Endothelial cell of umbilical vein (primary cell): ENCODE data around the gene ARHGEF39. TPM values are rescaled to one million over a fixed set of nuclear protein-coding genes. Genes with fewer than 3 reads are reported as not detected.

ENCODE experiments used
- BruUV-seq: library from RNA; stranded (reverse); fragments of 400-500 nt; replicated peaks from 2 replicates; lab custom pipeline; 2021; lab: Mats Ljungman, UMichigan
- CTCF ChIA-PET: fragments of 300-600, 350-600 bp; sonication (Branson Sonifier 250); formaldehyde crosslinking; loops from one replicate; lab custom pipeline; 2021; ENCODE audit warnings: antibody characterized with exemption, inconsistent platforms; lab: Charles Lee
- POLR2A ChIA-PET: fragments of 300-600, 350-600 bp; sonication (Branson Sonifier 250); formaldehyde crosslinking; loops from one replicate; lab custom pipeline; 2021; ENCODE audit warnings: antibody characterized with exemption, inconsistent platforms; lab: Charles Lee
- DNase-seq: peaks from one replicate; pipeline ENCODE4 v3.0.0-alpha.2; 2011; ENCODE audit warnings: low read depth, low spot score
- FAIRE-seq: peaks from 2 replicates; lab custom pipeline; 2011; peaks lifted over from hg19 to GRCh38; lab: Jason Lieb, UNC
- H2AFZ ChIP-seq: 2 replicates; pipeline ENCODE4 v1.6.0; 2012; ENCODE audit warnings: low read depth, low read length, control low read depth, inconsistent platforms
- H3K27ac ChIP-seq: 2 replicates; pipeline ENCODE4 v1.5.1; 2011; ENCODE audit warnings: low read depth, mild to moderate bottlenecking, control low read depth, low read length, moderate library complexity; ENCODE audit not compliant: insufficient read depth
- H3K27me3 ChIP-seq, 2 experiments: 2 replicates each; pipeline versions ENCODE4 v1.6.0 to v1.6.1; 2011; ENCODE audit warnings: low read length in 2 of 2, mixed read lengths in 1 of 2; ENCODE audit not compliant: control insufficient read depth in 2 of 2, insufficient read depth in 2 of 2
- H3K36me3 ChIP-seq, 2 experiments: 2 replicates in 1 of 2; 3 replicates in 1 of 2; pipeline ENCODE4 v1.5.1; 2011; ENCODE audit warnings: low read length in 2 of 2, mild to moderate bottlenecking in 1 of 2, moderate library complexity in 1 of 2; ENCODE audit not compliant: control insufficient read depth in 2 of 2, insufficient read depth in 2 of 2; ENCODE audit errors: extremely low read depth in 1 of 2
- H3K4me1 ChIP-seq: 3 replicates; pipeline ENCODE4 v1.5.1; 2011; ENCODE audit warnings: mild to moderate bottlenecking, low read length; ENCODE audit not compliant: control insufficient read depth, insufficient read depth; ENCODE audit errors: extremely low read depth
- H3K4me2 ChIP-seq: 2 replicates; pipeline ENCODE4 v1.6.1; 2011; ENCODE audit warnings: low read length, control low read depth, mixed read lengths; ENCODE audit not compliant: insufficient read depth
- H3K4me3 ChIP-seq, 3 experiments: fragments of 200-600 bp in 1 of 3; sonication (generic), shearing (Covaris generic) in 1 of 3; replicated peaks in 1 of 3; 2 replicates each; pipeline ENCODE4 v1.5.1; 2011 to 2016; ENCODE audit warnings: control low read depth in 3 of 3, low read length in 3 of 3, mild to moderate bottlenecking in 2 of 3, inconsistent platforms in 1 of 3, low read depth in 1 of 3, moderate library complexity in 1 of 3; ENCODE audit not compliant: insufficient read depth in 1 of 3
- H3K79me2 ChIP-seq: 2 replicates; pipeline ENCODE4 v1.6.0; 2012; ENCODE audit warnings: low read length, inconsistent platforms; ENCODE audit not compliant: control insufficient read depth, insufficient read depth
- H3K9ac ChIP-seq: replicated peaks from 2 replicates; pipeline ENCODE3; 2011; ENCODE audit warnings: low read length, control low read depth; ENCODE audit not compliant: insufficient read depth; ENCODE audit errors: extremely low read depth
- H3K9me1 ChIP-seq: replicated peaks from 3 replicates; pipeline ENCODE4 v1.6.0; 2011; ENCODE audit warnings: mild to moderate bottlenecking, low read length; ENCODE audit not compliant: control insufficient read depth, insufficient read depth; ENCODE audit errors: extremely low read depth
- H3K9me3 ChIP-seq: replicated peaks from 2 replicates; pipeline ENCODE4 v1.5.1; 2012; ENCODE audit warnings: low read length, inconsistent platforms; ENCODE audit not compliant: control insufficient read depth, insufficient read depth
- H4K20me1 ChIP-seq: replicated peaks from 2 replicates; pipeline ENCODE3; 2011; ENCODE audit warnings: mild to moderate bottlenecking, low read length; ENCODE audit not compliant: control insufficient read depth, insufficient read depth; ENCODE audit errors: extremely low read depth
- GATA2 ChIP-seq: IDR thresholded peaks from 2 replicates; pipeline ENCODE4 v1.7.0; 2011; ENCODE audit warnings: low read depth, mild to moderate bottlenecking, moderate library complexity, mixed read lengths, low read length; ENCODE audit not compliant: insufficient read length, insufficient read depth
- MYC ChIP-seq: IDR thresholded peaks from one replicate; pipeline ENCODE4 v1.6.1; 2011; ENCODE audit warnings: mild to moderate bottlenecking, low read depth, low read length
- POLR2A ChIP-seq: IDR thresholded peaks from 2 replicates; pipeline ENCODE4 v1.6.1; 2012; ENCODE audit warnings: low read depth, mild to moderate bottlenecking, control low read depth, low read length
- dilution Hi-C: fragments of 300-500 bp; cut with MboI; formaldehyde crosslinking; loops from one replicate; pipeline ENCODE4 v1.15.0; 2019; ENCODE audit warnings: low sequenced_read_pairs; ENCODE audit not compliant: extremely low pct_ligation_motif_present
- intact Hi-C: fragments of 100-400 bp; cut with micrococcal nuclease; formaldehyde crosslinking; loops from one replicate; pipeline ENCODE4 v1.10.0; 2022
- polyA plus RNA-seq, 4 experiments: library from polyadenylated mRNA; depleted of rRNA in 3 of 4; stranded (reverse) in 3 of 4; unstranded in 1 of 4; fragments of >200 nt; gene quantifications; 2 replicates each; pipeline versions ENCODE4 v1.2.1 to v1.2.3, GENCODE V29; 2011 to 2012; ENCODE audit warnings: missing spikeins in 1 of 4
- total RNA-seq: library from RNA; stranded (reverse); gene quantifications from 2 replicates; pipeline ENCODE4 v1.2.3, GENCODE V29; 2021

The ARHGEF39 gene
- total and polyA plus RNA-seq, 2 donors (not counting 3 experiments of a cell fraction or from before 2014, with no cell fraction given) = 4.7 to 6.5 TPM

- intact Hi-C loops (loop anchor here (2.0 kb wide), 1 partner anchor 42 kb away; the partner anchor contains the start of genes CREB3 and TLN1), dilution Hi-C loops (no loop called here)
- Histone ChIP-seq H4K20me1 (no peaks in the 10 kb centered on the region), H3K27me3 (no peaks in the 10 kb centered on the region), H3K9me3 (no peaks in the 10 kb centered on the region), H3K9ac (peak overlapping the region; percentile 68), H3K4me3 (peak overlapping the region; percentile 66 to 82 (median 70)), H3K27ac (peak overlapping the region; percentile 45), H2AFZ (peak overlapping the region; percentile 45), H3K79me2 (peaks cover 36% of the 10 kb centered on the region), H3K4me1 (peaks cover 28% of the 10 kb centered on the region), H3K4me2 (peak overlapping the region; percentile 84), H3K36me3 (peaks cover 3% of the 10 kb centered on the region in 2 experiments), H3K9me1 (no peaks in the 10 kb centered on the region)
- POLR2A ChIA-PET = interaction anchor here (0.7 to 1.7 kb wide), 8 partner anchors 11 to 37 kb away, joined by 3 to 7 read pairs (median 4); partner anchors contain the start of gene ARHGEF39
- no peak for TF ChIP-seq GATA2
- peak; percentile 65 for TF ChIP-seq POLR2A
- DNase-seq (peak; percentile 72), FAIRE-seq (peak; percentile 89)
- BruUV-seq = no TSS peak
- CTCF ChIA-PET = interaction anchor here (0.6 to 13.5 kb wide), 8 partner anchors 15 to 99 kb away, joined by 3 to 227 read pairs (median 4); partner anchors contain the start of genes ARHGEF39, CCDC107 and RMRP
Observed at GRCh38 chr9:35690614-35691333, 25.8 kb upstream of the ARHGEF39 start.

GRCh38 chr9:35690294-35690613 is 25.3 kb upstream of the ARHGEF39 start:
- Histone ChIP-seq H3K9me3 (no peaks in the 10 kb centered on the region), H3K4me2 (peak overlapping the region; percentile 84), H3K4me1 (peaks cover 28% of the 10 kb centered on the region), H3K4me3 (peak overlapping the region; percentile 66 to 82 (median 70)), H3K27ac (peak overlapping the region; percentile 41), H3K27me3 (no peaks in the 10 kb centered on the region), H3K9me1 (no peaks in the 10 kb centered on the region), H3K9ac (peak overlapping the region; percentile 68), H4K20me1 (no peaks in the 10 kb centered on the region), H3K36me3 (peaks cover 2 to 6% of the 10 kb centered on the region in 2 experiments), H2AFZ (peak overlapping the region; percentile 84), H3K79me2 (peaks cover 36% of the 10 kb centered on the region)
- no peak for TF ChIP-seq MYC
- TF ChIP-seq POLR2A = peak; percentile 3
- peak; percentile 28 for FAIRE-seq
- intact Hi-C loops = loop anchor here (2.0 kb wide), 1 partner anchor 43 kb away; the partner anchor contains the start of genes CREB3 and TLN1
- ChIA-PET CTCF (interaction anchor here (0.6 to 13.5 kb wide), 8 partner anchors 15 to 100 kb away, joined by 3 to 227 read pairs (median 4); partner anchors contain the start of genes ARHGEF39, CCDC107 and RMRP), POLR2A (interaction anchor here (0.7 to 1.7 kb wide), 7 partner anchors 10 to 37 kb away, joined by 3 to 7 read pairs (median 4); partner anchors contain the start of gene ARHGEF39)
- dilution Hi-C loops = no loop called here
- DNase-seq = no peak
- BruUV-seq = no TSS peak
